Hepatocyte (in vitro differentiated cells): ENCODE results near the gene TCFL5.

Source experiments
- EZH2phosphoT487 ChIP-seq: fragments of 200-600 bp; sonication (generic); IDR thresholded peaks from one replicate; pipeline ENCODE4 v1.6.1; 2018; ENCODE audit warnings: antibody characterized with exemption, mild to moderate bottlenecking, low read depth, moderate library complexity; ENCODE audit not compliant: unreplicated experiment, severe bottlenecking
- TF ChIP-seq, protein P1 (sequence below): fragments of 200-600 bp; sonication (generic); IDR thresholded peaks from 2 replicates; pipeline ENCODE4 v1.5.1; 2016; ENCODE audit warnings: antibody characterized with exemption, mild to moderate bottlenecking; ENCODE audit not compliant: poor library complexity

- TF ChIP-seq, protein P1, sequence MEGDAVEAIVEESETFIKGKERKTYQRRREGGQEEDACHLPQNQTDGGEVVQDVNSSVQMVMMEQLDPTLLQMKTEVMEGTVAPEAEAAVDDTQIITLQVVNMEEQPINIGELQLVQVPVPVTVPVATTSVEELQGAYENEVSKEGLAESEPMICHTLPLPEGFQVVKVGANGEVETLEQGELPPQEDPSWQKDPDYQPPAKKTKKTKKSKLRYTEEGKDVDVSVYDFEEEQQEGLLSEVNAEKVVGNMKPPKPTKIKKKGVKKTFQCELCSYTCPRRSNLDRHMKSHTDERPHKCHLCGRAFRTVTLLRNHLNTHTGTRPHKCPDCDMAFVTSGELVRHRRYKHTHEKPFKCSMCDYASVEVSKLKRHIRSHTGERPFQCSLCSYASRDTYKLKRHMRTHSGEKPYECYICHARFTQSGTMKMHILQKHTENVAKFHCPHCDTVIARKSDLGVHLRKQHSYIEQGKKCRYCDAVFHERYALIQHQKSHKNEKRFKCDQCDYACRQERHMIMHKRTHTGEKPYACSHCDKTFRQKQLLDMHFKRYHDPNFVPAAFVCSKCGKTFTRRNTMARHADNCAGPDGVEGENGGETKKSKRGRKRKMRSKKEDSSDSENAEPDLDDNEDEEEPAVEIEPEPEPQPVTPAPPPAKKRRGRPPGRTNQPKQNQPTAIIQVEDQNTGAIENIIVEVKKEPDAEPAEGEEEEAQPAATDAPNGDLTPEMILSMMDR: no peak
- no peak for TF ChIP-seq EZH2phosphoT487
These were observed 42.0 kb downstream of the TCFL5 start for GRCh38 chr20:62819494-62820174.
